HG02763 (cell line): ENCODE results near the gene C6orf47.

Source experiments
- ATAC-seq: cut with Tn5 transposase; IDR thresholded peaks from one replicate; pipeline ENCODE4 v1.9.1; 2021; ENCODE audit warnings: mild to moderate bottlenecking, moderate library complexity; ENCODE audit not compliant: unreplicated experiment

Gene C6orf47

DNA sequence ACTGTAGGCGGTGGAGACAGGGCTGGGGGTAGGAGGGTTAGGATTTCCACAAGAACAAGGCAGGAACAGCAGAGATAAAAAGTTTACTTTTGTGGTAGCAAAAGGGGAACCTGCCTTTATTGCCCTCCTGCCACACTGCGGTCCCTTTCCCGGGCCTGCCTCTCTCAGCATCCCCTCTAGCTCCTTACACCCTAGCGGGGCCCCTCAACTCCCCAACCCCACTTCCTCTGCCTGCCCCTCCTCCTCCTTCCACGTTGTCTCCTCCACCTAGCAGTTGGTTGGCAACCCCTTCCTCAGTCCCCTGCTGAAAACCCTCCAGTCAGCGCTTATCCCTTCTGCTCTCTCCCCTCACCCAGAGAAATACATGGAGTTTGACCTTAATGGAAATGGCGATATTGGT is 44.8 kb downstream of the C6orf47 start:
- ATAC-seq: no peak

DNA sequence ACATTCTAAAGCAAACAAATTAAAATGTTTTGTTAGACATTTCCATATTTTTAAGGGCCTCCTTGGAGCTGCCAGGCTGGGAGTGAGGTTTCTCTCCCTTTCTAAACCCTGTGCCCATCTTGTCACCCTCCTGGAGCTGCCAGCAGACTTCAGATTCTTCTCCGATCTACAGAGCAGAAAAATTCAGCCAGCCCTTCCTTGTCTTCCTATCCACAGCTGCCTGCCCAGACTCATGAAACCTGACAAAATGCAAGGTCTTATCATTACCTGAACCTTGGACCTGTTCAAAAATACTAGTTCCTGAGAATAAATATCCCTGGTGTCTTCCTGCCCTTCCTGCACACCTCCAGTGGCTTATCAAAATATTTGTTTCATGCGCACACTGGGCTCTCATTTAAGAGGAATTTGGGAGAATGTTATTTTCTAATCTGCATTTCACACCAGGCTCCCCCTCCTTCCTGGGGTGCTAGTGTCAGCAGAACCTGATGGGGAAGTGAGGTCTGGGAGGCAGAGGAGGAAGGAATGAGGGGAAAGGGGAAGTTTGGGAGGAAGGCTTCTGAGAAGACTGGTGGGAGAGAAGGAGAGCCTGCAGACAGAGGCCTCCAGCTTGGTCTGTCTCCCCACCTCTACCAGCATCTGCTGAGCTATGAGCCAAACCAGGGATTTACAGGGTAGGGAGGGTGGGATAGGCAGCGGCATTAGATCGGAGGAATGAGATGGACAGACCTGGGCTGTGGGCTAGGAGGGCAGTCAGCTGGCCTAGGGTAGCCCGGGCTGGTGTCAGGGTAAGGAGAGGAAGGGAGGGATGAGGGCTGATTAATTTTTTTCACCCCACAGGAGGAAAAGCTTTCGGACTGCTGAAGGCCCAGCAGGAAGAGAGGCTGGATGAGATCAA is 45.6 kb downstream of the C6orf47 start, which contains the start of gene AIF1:
Gene AIF1 (plus strand): TSS at position 551 of the 895 bp plus-strand sequence. CDS start 96 bp downstream, at position 647.
- ATAC-seq: no peak

DNA sequence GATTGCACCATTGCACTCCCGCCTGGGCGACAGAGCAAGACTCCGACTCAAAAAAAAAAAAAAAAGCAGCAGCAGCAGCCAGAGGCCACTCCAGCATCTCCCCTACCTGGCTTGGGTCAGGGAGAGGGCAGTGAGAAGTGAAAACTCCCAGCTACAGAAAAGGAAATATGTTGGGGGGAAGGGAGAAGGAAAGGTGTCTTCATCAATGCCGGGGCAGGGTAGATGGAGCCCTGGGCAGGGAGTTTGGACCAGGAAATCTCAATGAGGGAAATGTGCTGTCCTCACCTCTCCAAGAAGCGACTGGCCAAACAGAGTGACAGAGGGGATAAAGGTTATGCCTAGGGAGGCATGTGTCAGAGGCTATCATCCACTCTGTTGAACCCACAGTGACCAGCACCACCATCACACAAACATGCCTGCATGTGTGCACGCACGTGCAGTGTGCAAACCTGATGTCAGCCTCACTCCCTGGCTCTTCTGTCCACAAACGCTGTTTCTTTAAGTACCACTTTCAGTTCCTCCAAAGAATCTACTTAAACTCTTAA is 46.4 kb downstream of the C6orf47 start:
- ATAC-seq: no peak

DNA sequence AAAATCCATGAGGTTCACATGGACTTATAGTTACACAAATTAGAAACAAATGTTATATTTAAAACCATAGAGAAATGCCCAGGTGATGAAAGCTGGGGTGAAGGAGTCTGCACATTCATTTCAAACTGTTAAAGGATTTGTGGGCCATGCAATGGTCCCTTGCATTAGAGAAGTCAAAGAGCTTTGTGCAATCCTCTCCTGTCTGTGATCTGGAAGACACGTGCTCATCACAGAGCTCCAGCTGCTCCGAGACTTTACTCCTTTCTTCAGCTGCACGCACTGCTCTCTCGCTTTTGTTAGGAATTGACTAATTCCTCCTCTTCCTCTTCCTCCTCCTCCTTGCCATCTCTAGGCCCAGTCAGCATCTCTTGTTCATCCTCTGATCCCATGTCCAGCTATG is 49.6 kb downstream of the C6orf47 start:
- no peak for ATAC-seq

GRCh38 chr6:31609519-31610406 is 50.8 kb downstream of the C6orf47 start:
- no peak for ATAC-seq
